Epithelial cell of esophagus (primary cell): ENCODE results near the gene MYO18B.
"Not testable (repeated sequence)": the region's sequence is repeated elsewhere in the genome, so short reads cannot be mapped to it uniquely, and the experiment has no call there.

ENCODE experiments used
- DNase-seq: peaks from one replicate; pipeline ENCODE4 v3.0.0; 2010; ENCODE audit warnings: low read depth
- H3K4me3 ChIP-seq: 2 replicates; pipeline ENCODE4 v1.5.1; 2011; ENCODE audit warnings: mild to moderate bottlenecking, low read length, control low read depth
- TF ChIP-seq, protein P1 (sequence below): IDR thresholded peaks from 2 replicates; pipeline ENCODE4 v1.5.1; 2011; ENCODE audit warnings: low read depth, mild to moderate bottlenecking, low read length, control low read depth, inconsistent platforms; ENCODE audit not compliant: insufficient read depth; ENCODE audit errors: missing control alignments

The MYO18B gene

DNA sequence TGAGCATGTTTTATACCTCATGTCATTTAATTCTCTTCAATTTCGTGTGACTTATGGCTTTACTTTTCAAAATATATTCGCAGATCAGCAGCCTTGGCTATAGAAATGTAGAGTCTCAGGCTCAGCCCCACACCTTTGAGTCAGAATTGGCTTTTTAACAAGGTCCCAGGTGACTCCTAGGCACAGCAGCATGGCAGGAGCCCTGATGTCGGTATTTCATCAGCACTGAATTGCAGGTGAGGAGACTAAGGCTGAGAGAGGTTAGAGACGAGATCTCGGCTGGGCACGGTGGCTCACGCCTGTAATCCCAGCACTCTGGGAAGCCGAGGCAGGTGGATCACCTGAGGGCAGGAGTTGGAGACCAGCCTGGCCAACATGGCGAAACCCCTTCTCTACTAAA, 230.4 kb downstream of the MYO18B start:
- H3K4me3 ChIP-seq: no peak overlapping the region
- TF ChIP-seq, protein P1, sequence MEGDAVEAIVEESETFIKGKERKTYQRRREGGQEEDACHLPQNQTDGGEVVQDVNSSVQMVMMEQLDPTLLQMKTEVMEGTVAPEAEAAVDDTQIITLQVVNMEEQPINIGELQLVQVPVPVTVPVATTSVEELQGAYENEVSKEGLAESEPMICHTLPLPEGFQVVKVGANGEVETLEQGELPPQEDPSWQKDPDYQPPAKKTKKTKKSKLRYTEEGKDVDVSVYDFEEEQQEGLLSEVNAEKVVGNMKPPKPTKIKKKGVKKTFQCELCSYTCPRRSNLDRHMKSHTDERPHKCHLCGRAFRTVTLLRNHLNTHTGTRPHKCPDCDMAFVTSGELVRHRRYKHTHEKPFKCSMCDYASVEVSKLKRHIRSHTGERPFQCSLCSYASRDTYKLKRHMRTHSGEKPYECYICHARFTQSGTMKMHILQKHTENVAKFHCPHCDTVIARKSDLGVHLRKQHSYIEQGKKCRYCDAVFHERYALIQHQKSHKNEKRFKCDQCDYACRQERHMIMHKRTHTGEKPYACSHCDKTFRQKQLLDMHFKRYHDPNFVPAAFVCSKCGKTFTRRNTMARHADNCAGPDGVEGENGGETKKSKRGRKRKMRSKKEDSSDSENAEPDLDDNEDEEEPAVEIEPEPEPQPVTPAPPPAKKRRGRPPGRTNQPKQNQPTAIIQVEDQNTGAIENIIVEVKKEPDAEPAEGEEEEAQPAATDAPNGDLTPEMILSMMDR: no peak
- no peak for DNase-seq

- no peak overlapping the region for H3K4me3 ChIP-seq
- DNase-seq: no peak
- TF ChIP-seq, protein P1: no peak
Measured at GRCh38 chr22:25976356-25976755, 234.4 kb downstream of the MYO18B start.

DNA sequence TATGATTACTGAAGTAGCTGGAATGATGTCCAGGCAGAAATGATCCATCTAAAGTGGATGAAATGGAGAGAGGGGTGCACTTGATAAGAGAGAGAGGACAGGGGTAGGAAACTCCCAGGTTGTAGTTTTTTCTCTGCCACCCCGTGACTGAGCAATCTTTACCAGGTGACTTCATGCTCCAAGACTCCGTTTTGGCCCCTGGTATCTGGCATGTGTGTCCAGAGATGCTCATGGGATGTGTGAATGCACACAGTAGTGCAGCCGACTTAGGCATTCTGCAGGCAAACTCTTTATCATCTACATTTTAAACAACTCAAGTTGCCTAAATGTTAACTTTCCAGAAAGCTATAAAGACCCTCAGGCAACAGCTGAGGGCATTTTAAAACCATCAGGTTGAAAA, 238.0 kb downstream of the MYO18B start:
- H3K4me3 ChIP-seq: no peak overlapping the region
- no peak for DNase-seq
- TF ChIP-seq, protein P1: no peak

- DNase-seq, H3K4me3 ChIP-seq: not testable (repeated sequence)
Measured at GRCh38 chr22:25984911-25985310, 242.9 kb downstream of the MYO18B start.

DNA sequence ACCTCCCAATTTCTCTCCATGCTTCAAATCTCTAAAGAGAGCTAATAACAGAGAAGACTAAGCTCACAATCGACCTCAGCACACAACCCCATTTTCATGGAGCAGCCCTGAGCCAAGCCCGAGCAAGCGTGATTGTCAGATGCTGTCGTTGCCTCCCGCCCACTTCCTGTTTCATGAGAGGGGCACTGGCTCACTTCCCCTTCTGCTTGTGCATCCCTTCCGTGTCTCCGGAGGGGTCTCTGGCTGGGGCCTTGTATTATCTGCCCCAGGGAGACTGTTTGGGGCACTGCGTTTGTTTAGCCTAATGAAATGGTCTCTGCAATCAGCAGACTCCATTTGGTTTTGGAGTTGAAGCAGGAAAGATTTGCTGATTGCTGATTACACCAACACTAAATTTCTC, 246.0 kb downstream of the MYO18B start:
- H3K4me3 ChIP-seq: no peak overlapping the region
- TF ChIP-seq, protein P1: no peak
- no peak for DNase-seq

DNA sequence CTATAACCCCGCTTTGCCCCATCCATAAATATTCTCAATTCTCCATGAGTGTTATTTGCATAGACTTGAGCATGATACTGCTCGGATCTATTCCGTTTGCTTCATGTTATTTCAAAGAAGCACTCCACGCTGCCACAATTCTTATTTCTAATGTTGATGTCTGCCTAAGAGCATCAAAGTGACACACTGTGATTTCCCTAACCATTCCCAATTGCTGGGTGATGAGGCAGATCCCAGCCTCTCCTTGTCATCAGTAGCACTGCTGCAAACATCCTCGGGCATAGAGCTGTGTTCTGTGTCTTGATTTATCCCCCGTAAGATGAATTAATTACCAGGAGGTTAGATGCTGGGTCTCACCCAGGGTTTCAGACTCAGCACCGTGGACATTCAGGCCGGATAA, 249.0 kb downstream of the MYO18B start:
- TF ChIP-seq, protein P1: no peak
- DNase-seq: no peak
- H3K4me3 ChIP-seq: no peak overlapping the region

GRCh38 chr22:25992331-25992730, 250.3 kb downstream of the MYO18B start:
- H3K4me3 ChIP-seq: no peak overlapping the region
- no peak for DNase-seq
- TF ChIP-seq, protein P1: no peak

GRCh38 chr22:25996669-25997068, 254.7 kb downstream of the MYO18B start:
- DNase-seq: no peak
- TF ChIP-seq, protein P1: no peak
- H3K4me3 ChIP-seq: no peak overlapping the region
